ENCODE results near the gene RAB6B.
A peak's percentile ranks its signal among the peaks of the same experiment; 100 is the strongest.

The RAB6B gene

GRCh38 chr3:133930341-133930933 is 34.8 kb upstream of the RAB6B start:
- DNase-seq, result peak; percentile 40

GRCh38 chr3:133928903-133929607 is 33.4 kb upstream of the RAB6B start:
- no peak for DNase-seq

GRCh38 chr3:133928136-133928893 is 32.6 kb upstream of the RAB6B start:
- no peak for DNase-seq

GRCh38 chr3:133927540-133928066 is 31.9 kb upstream of the RAB6B start:
- DNase-seq, result peak; percentile 34

- DNase-seq, result no peak
Measured at GRCh38 chr3:133926736-133927539, 31.3 kb upstream of the RAB6B start.

DNA sequence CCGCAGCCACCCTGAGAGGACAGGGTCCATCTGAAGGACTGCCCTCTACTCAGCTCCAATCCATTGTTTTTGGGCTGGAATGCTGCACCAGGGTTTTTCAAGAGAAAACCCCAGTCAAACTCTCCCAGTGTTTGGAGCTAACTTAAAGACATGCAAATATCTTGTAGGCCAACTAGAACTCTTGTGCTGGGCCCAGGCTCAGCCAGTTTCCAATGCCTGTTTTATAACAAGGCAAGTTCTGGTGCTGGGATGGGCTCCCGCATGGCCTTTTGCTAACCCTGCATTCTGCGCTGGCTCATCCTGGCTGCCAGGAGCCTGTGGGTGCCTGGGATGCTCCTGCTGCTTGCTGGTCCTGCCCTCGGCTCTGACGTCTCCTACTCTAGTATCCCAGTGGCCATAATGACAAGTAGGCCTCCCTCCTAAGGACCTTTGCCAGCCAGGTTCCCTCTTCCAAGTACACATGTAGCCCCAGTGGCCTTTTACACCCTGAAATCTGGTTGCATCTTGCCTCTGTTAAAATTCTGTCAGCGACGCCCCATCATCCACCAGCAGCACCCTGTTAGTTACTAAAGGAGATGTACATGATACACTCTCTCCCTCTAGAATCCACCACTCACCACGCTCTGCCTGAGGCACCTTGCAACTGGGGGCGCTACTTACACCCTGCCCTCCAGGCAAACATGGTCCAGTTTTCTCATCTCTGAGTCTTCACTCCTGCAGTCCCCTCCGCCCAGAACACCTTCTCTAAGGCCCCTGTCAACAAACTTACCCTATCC is 30.5 kb upstream of the RAB6B start:
- no peak for DNase-seq

GRCh38 chr3:133924041-133924440 is 28.4 kb upstream of the RAB6B start:
- no peak for DNase-seq

DNA sequence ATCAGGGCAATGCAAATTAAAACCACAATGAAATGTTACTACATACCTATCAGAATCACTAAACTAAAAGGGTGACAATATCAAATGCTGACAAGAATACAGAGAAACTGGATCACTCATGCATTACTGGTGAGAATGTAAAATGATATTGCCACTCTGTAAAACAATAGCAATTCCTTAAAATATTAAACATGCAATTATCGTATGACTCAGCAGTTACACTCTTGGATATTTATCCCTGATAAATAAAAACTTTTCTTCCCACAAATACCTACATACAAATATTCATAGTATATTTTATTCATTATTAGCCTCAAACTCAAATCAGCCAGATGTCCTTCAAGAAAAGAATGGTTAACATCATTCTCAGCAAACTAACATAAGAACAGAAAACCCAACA is 25.9 kb upstream of the RAB6B start:
- no peak for DNase-seq

DNA sequence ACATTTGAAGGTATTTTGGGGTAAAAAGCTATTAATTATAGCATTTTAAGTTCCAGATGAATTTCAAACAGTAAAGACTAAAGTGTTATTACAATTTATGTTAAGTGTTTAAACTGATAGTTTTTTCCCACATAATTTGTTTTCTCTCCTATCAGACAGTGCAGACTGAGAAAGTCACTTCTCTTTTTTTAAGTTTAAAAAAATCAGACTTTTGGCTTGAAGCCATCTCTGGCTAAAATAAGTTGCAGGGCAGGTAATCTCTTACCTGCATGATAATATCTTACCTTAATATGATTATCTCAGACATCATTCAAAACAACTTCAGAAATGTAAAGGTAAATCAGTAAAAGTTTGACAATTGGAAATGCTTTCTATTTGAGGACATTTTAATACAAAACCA is 21.5 kb upstream of the RAB6B start:
- no peak for DNase-seq

DNA sequence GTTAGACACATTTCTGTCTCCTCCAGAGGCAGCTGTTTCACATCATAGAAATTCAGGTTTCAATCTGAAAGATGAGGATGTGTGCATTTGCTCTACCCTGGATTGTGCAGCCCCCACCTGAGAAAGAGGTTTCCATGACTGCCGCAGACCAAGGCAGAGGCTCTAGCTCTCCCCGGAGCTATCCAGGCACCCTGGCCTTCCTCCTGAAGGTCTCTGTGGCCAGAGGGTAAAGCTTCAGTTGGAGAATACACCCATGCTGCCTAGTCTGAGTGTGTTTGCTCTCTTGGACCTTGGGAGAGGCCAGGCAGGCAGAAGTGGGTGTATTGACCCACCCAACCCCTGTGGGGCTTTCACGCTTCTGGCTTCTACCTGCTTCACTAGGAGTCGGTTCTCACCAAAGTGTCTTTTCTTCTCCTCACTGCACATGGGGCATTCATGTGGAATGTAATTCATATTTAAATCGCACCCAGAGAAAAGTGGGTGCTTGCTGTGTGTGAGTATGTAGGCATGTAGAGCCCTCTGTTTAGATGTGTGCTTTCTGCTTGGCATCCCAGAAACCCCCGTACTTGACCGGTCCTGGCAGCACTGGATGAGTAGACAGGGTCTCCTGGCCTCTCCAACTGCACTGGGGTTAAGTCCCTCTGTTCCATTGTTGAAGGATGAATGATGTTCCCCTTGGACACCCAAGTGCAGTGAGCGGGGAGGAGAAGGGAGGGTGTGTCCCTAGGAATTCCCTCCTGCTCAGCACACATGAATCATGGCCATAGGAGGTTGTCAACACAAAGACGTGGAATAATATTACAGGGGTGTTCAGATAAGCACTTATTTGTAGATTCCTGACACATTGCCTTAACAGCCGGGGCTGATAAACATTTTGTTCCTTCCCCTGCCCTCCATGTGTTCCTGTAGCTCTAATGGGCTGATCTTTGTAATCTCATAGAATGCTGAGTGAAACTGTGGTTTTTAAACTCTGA is 20.3 kb upstream of the RAB6B start:
- DNase-seq, result no peak

DNA sequence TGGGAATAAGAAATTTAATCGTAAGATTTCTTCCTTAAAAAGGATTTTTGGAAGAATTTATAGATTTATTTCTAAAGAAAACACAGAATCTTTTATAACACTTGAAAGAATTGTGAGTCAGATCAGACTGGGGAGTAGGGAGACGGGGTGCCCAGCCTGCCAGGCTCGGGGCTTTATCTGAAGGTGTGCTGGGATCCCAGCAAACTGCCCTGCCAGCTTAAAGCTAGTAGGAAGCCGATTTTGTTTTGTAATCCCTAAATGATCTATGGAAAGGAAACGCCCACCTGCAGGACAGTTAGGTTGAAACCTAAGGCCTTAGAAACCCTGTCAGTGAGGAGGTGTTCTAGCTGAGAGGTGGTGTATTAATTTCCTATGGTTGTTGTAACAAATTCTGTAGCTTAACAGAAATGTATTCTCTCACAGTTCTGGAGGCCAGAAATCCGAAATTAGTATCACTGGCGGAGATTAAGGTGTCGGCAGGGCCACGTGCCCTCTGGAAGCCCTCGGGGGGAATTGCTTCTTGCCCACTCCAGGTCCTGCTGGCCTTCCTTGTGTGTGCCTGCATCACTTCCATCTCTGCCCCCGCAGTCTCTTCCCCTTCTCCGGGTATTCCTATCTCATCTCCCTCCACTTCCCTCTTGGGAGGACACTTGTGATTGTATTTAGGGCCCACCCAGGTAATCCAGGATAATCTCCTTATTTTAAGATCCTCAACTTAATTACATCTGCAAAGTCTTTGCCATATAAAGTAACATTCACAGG is 19.3 kb upstream of the RAB6B start:
- no peak for DNase-seq

DNA sequence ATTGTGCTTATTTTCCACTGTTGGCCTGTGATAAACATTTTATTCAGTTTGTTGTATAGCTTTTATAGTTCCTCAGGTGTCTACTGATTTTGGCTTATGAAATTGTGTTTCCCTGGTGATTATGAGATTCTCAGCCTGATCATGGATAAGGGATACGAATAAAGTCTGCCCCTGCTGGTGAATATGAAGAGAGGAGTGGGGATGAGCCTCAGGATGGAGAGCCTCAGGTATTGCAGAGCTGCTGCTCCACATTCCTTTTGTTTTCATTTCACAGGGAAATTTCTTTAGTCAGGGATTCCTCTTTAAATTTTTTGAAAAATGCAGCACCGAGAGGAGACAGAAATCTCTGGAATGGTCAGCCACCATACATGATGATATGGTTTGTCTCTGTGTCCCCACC is 14.7 kb upstream of the RAB6B start:
- no peak for DNase-seq

DNA sequence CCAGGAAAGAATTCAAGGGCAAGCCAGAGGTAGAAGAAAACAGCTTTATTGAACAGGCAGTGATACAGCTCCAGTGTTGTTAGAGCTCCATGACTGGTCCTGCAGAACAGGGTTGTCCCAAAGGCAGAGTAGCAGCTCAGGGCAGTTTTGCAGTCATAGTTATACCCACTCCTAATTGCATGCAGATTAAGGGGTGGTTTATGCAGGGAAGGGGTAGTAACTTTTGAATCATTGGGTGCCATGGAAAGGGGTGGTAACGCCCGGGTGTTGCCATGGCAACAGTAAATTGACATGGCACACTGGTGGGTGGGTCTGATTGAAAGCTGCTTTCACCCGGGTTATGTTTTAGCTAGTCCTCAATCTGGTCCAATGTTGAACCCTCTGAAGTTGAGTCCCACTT is 9.7 kb upstream of the RAB6B start:
- DNase-seq, result no peak

GRCh38 chr3:133901847-133902246 is 6.2 kb upstream of the RAB6B start:
- DNase-seq, result no peak

DNA sequence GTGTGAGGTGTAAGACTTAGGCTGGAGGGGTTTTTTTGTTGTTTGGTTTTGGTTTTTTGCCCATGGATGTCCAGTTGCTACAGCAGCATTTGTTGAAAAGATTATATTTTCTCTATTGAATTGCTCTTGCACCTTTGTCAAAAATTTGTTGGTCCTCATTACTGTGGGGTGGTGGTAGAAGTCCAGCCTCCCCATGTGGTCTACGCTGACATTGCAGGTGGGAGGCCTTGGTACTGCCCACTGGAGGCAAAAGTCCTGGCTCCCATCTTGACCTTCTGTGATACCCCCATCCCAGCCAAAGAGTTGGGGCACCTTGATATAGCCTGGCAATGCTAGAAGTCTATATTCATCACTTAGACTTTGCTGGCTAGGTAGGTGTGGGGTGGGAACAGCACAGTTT is 5.4 kb upstream of the RAB6B start:
- DNase-seq, result no peak

- DNase-seq, result no peak
Measured at GRCh38 chr3:133899311-133899710, 3.6 kb upstream of the RAB6B start.

DNA sequence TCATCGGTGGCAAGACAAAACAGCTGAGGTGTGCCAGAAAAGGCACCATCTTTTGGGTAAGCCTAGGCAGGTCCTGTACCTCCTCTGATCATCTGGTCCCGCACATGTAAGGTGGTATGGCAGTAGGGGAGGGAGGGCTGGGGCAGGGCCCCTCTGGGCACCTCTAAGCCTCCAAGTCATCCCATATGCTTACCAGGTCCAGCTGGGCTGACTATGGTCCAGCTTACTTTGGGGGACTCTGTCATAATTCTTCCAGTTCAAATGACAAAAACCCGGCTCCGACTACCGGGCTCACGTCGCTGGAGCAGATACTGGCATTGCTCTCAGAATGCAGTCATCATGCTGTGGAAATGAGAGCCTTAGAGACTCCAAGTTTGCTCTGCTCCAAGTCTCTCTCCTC is 1.9 kb upstream of the RAB6B start:
- no peak for DNase-seq

- DNase-seq, result peak; percentile 14
Measured at GRCh38 chr3:133896002-133896761, 500 bp upstream of the RAB6B start.
